ENCODE results near the gene DOK7. TPM values are rescaled to one million over a fixed set of nuclear protein-coding genes. Genes with fewer than 3 reads are reported as not detected.
"Not testable (repeated sequence)": the region's sequence is repeated elsewhere in the genome, so short reads cannot be mapped to it uniquely, and the experiment has no call there.

Gene DOK7
- total RNA-seq, 5 donors from 2014 or later (not counting 1 experiment from before 2014, with no cell fraction given), result 0.22 to 0.58 (median 0.36) TPM; not detected in 2

GRCh38 chr4:3508542-3508941, 45.4 kb downstream of the DOK7 start:
- DNase-seq, result no peak
- POLR2A ChIA-PET, result no interaction called here
- WGBS (ENCODE audit: insufficient coverage), result 86% methylated on average over 10 of the region's 10 CpGs
- Histone ChIP-seq H3K27ac (ENCODE audit: low read length) (no peak overlapping the region), H3K4me1 (ENCODE audit: control insufficient read depth in 1 of 2, extremely low read depth in 1 of 2, insufficient read depth in 2 of 2, low read length in 2 of 2) (no peaks in the 10 kb centered on the region), H3K36me3 (ENCODE audit: control insufficient read depth in 2 of 2, extremely low read depth in 1 of 2, insufficient read depth in 1 of 2, low read length in 1 of 2) (peaks cover 20 to 63% of the 10 kb centered on the region in 2 donors), H3K4me3 (ENCODE audit: control insufficient read depth in 1 of 2, extremely low read depth in 1 of 2, low read length in 1 of 2) (no peak overlapping the region), H3K9me3 (no peaks in the 10 kb centered on the region), H3K27me3 (replicated peaks in 1 of 2; ENCODE audit: control insufficient read depth in 2 of 2, extremely low read depth in 1 of 2, insufficient read depth in 2 of 2, low read length in 1 of 2) (no peaks in the 10 kb centered on the region)
- CTCF ChIA-PET, result no interaction called here
- Mint-ChIP-seq H3K4me1 (peaks cover 2 to 5% (median 4%) of the 10 kb centered on the region in 3 donors), H3K4me3 (no peak overlapping the region), H3K27ac (no peak overlapping the region), H3K9me3 (no peaks in the 10 kb centered on the region), H3K36me3 (peaks cover 66% of the 10 kb centered on the region), H3K27me3 (no peaks in the 10 kb centered on the region)
- ATAC-seq (replicated peaks in 1 of 4), result no peak

GRCh38 chr4:3510481-3510880, 47.4 kb downstream of the DOK7 start:
- no peaks in the 10 kb centered on the region for H3K27me3 Mint-ChIP-seq
- WGBS (ENCODE audit: insufficient coverage), result 89% methylated on average over 15 of the region's 16 CpGs
- Histone ChIP-seq H3K4me1 (ENCODE audit: control insufficient read depth in 1 of 2, extremely low read depth in 1 of 2, insufficient read depth in 2 of 2, low read length in 2 of 2) (no peaks in the 10 kb centered on the region), H3K27ac (ENCODE audit: low read length) (no peak overlapping the region), H3K9me3 (no peaks in the 10 kb centered on the region), H3K27me3 (replicated peaks in 1 of 2; ENCODE audit: control insufficient read depth in 2 of 2, extremely low read depth in 1 of 2, insufficient read depth in 2 of 2, low read length in 1 of 2) (no peaks in the 10 kb centered on the region), H3K36me3 (ENCODE audit: control insufficient read depth in 2 of 2, extremely low read depth in 1 of 2, insufficient read depth in 1 of 2, low read length in 1 of 2) (peaks cover 26 to 72% of the 10 kb centered on the region in 2 donors), H3K4me3 (ENCODE audit: control insufficient read depth in 1 of 2, extremely low read depth in 1 of 2, low read length in 1 of 2) (no peak overlapping the region)
- H3K4me1 Mint-ChIP-seq, result peaks cover 0 to 3% (median 2%) of the 10 kb centered on the region in 3 donors
- peaks cover 69% of the 10 kb centered on the region for H3K36me3 Mint-ChIP-seq
- ATAC-seq (replicated peaks in 1 of 4) (no peak), DNase-seq (no peak)
- ChIA-PET CTCF (no interaction called here), POLR2A (no interaction called here)
- no peak overlapping the region for H3K4me3 Mint-ChIP-seq
- no peak overlapping the region for H3K27ac Mint-ChIP-seq
- no peaks in the 10 kb centered on the region for H3K9me3 Mint-ChIP-seq

DNA sequence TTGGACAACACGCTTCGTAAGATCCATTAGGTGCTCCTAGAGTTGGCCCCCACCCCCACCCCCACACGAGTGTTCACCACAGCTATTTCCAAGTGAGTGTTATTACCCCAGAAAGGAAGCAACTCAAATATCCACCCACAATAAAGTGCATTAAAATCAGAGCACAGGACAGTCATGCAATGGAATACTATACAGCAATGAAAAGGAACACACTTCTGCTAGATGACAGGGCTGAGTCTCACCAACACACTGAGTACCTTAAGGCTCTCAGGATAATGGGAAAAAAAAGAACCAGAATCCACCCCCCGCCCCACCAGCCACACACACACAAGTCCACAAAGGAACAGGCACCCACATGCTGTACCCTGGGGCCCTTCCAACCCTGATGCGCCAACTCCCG, 48.1 kb downstream of the DOK7 start:
- no peaks in the 10 kb centered on the region for H3K9me3 Mint-ChIP-seq
- ATAC-seq (replicated peaks in 1 of 4) (no peak), DNase-seq (no peak)
- Histone ChIP-seq H3K36me3 (ENCODE audit: control insufficient read depth in 2 of 2, extremely low read depth in 1 of 2, insufficient read depth in 1 of 2, low read length in 1 of 2) (peaks cover 26 to 72% of the 10 kb centered on the region in 2 donors), H3K4me1 (ENCODE audit: control insufficient read depth in 1 of 2, extremely low read depth in 1 of 2, insufficient read depth in 2 of 2, low read length in 2 of 2) (no peaks in the 10 kb centered on the region), H3K4me3 (ENCODE audit: control insufficient read depth in 1 of 2, extremely low read depth in 1 of 2, low read length in 1 of 2) (no peak overlapping the region), H3K27ac (ENCODE audit: low read length) (no peak overlapping the region), H3K9me3 (no peaks in the 10 kb centered on the region), H3K27me3 (replicated peaks in 1 of 2; ENCODE audit: control insufficient read depth in 2 of 2, extremely low read depth in 1 of 2, insufficient read depth in 2 of 2, low read length in 1 of 2) (no peaks in the 10 kb centered on the region)
- no peaks in the 10 kb centered on the region for H3K27me3 Mint-ChIP-seq
- H3K4me3 Mint-ChIP-seq, result no peak overlapping the region
- WGBS (ENCODE audit: insufficient coverage), result 100% methylated on average over 2 of the region's 6 CpGs
- ChIA-PET POLR2A (no interaction called here), CTCF (no interaction called here)
- H3K27ac Mint-ChIP-seq, result no peak overlapping the region
- H3K36me3 Mint-ChIP-seq, result peaks cover 76% of the 10 kb centered on the region
- H3K4me1 Mint-ChIP-seq, result peaks cover 0 to 3% (median 2%) of the 10 kb centered on the region in 3 donors

- H3K27me3 Mint-ChIP-seq; H3K4me1 Mint-ChIP-seq; H3K4me1 ChIP-seq (ENCODE audit: control insufficient read depth in 1 of 2, extremely low read depth in 1 of 2, insufficient read depth in 2 of 2, low read length in 2 of 2); DNase-seq; ATAC-seq (replicated peaks in 1 of 4); POLR2A ChIA-PET; H3K27ac Mint-ChIP-seq; H3K4me3 Mint-ChIP-seq; H3K27me3 ChIP-seq (replicated peaks in 1 of 2; ENCODE audit: control insufficient read depth in 2 of 2, extremely low read depth in 1 of 2, insufficient read depth in 2 of 2, low read length in 1 of 2); CTCF ChIA-PET; H3K4me3 ChIP-seq (ENCODE audit: control insufficient read depth in 1 of 2, extremely low read depth in 1 of 2, low read length in 1 of 2); H3K27ac ChIP-seq (ENCODE audit: low read length); H3K9me3 ChIP-seq; H3K9me3 Mint-ChIP-seq: not testable (repeated sequence)
- WGBS (ENCODE audit: insufficient coverage), result 100% methylated on average over 4 of the region's 27 CpGs
- H3K36me3 ChIP-seq (ENCODE audit: control insufficient read depth in 2 of 2, extremely low read depth in 1 of 2, insufficient read depth in 1 of 2, low read length in 1 of 2), result peaks cover 26 to 75% of the 10 kb centered on the region in 2 donors
- H3K36me3 Mint-ChIP-seq, result peaks cover 76% of the 10 kb centered on the region
Observed at GRCh38 chr4:3511601-3512000, 48.5 kb downstream of the DOK7 start.

GRCh38 chr4:3512279-3512678, 49.2 kb downstream of the DOK7 start:
- Mint-ChIP-seq H3K27ac (no peak overlapping the region), H3K4me3 (no peak overlapping the region), H3K27me3 (no peaks in the 10 kb centered on the region), H3K4me1 (peaks cover 0 to 3% (median 2%) of the 10 kb centered on the region in 3 donors), H3K36me3 (peaks cover 71% of the 10 kb centered on the region), H3K9me3 (no peaks in the 10 kb centered on the region)
- Histone ChIP-seq H3K4me1 (ENCODE audit: control insufficient read depth in 1 of 2, extremely low read depth in 1 of 2, insufficient read depth in 2 of 2, low read length in 2 of 2) (no peaks in the 10 kb centered on the region), H3K9me3 (no peaks in the 10 kb centered on the region), H3K27me3 (replicated peaks in 1 of 2; ENCODE audit: control insufficient read depth in 2 of 2, extremely low read depth in 1 of 2, insufficient read depth in 2 of 2, low read length in 1 of 2) (no peaks in the 10 kb centered on the region), H3K36me3 (ENCODE audit: control insufficient read depth in 2 of 2, extremely low read depth in 1 of 2, insufficient read depth in 1 of 2, low read length in 1 of 2) (peaks cover 26 to 80% of the 10 kb centered on the region in 2 donors), H3K4me3 (ENCODE audit: control insufficient read depth in 1 of 2, extremely low read depth in 1 of 2, low read length in 1 of 2) (no peak overlapping the region), H3K27ac (ENCODE audit: low read length) (no peak overlapping the region)
- ATAC-seq (replicated peaks in 1 of 4) (no peak), DNase-seq (no peak)
- WGBS (ENCODE audit: insufficient coverage), result 97% methylated on average over 9 of the region's 13 CpGs
- POLR2A ChIA-PET, result no interaction called here
- CTCF ChIA-PET, result no interaction called here

- no peak overlapping the region for H3K27ac Mint-ChIP-seq
- ATAC-seq (replicated peaks in 1 of 4) (no peak), DNase-seq (no peak)
- Histone ChIP-seq H3K27ac (ENCODE audit: low read length) (no peak overlapping the region), H3K9me3 (no peaks in the 10 kb centered on the region), H3K36me3 (ENCODE audit: control insufficient read depth in 2 of 2, extremely low read depth in 1 of 2, insufficient read depth in 1 of 2, low read length in 1 of 2) (peaks cover 25 to 84% of the 10 kb centered on the region in 2 donors), H3K27me3 (replicated peaks in 1 of 2; ENCODE audit: control insufficient read depth in 2 of 2, extremely low read depth in 1 of 2, insufficient read depth in 2 of 2, low read length in 1 of 2) (no peaks in the 10 kb centered on the region), H3K4me3 (ENCODE audit: control insufficient read depth in 1 of 2, extremely low read depth in 1 of 2, low read length in 1 of 2) (no peak overlapping the region), H3K4me1 (ENCODE audit: control insufficient read depth in 1 of 2, extremely low read depth in 1 of 2, insufficient read depth in 2 of 2, low read length in 2 of 2) (no peaks in the 10 kb centered on the region)
- H3K4me1 Mint-ChIP-seq, result peaks cover 0 to under 1% (median 0%) of the 10 kb centered on the region in 3 donors
- H3K4me3 Mint-ChIP-seq, result no peak overlapping the region
- ChIA-PET CTCF (no interaction called here), POLR2A (no interaction called here)
- H3K36me3 Mint-ChIP-seq, result peaks cover 69% of the 10 kb centered on the region
- no peaks in the 10 kb centered on the region for H3K9me3 Mint-ChIP-seq
- 96% methylated on average over 22 of the region's 22 CpGs for WGBS (ENCODE audit: insufficient coverage)
- no peaks in the 10 kb centered on the region for H3K27me3 Mint-ChIP-seq
Observed at GRCh38 chr4:3512719-3513118, 49.6 kb downstream of the DOK7 start.

DNA sequence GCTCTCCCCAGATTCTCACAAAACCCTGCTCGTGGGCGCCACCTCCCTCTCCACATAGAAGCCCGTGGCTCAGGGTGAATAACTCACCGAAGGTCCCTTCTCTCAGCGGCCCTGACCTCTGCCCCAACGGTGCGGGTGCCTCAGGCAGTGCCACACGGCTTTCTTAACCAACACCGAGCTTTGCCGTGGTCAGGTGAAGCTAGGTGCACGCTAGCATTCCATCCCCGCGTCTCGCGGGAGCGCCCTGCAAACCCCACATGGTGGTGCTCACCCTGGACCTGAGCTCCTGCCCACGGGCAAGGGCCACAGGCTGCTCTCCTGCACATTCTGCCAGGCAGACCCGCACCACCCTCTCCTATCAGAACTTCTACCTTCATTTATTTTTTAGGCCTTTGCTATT, 50.7 kb downstream of the DOK7 start:
- ChIA-PET POLR2A (no interaction called here), CTCF (no interaction called here)
- DNase-seq, result no peak
- no peak overlapping the region for H3K27ac Mint-ChIP-seq
- 95% methylated on average over 17 of the region's 18 CpGs for WGBS (ENCODE audit: insufficient coverage)
- no peaks in the 10 kb centered on the region for H3K4me1 ChIP-seq (ENCODE audit: control insufficient read depth in 1 of 2, extremely low read depth in 1 of 2, insufficient read depth in 2 of 2, low read length in 2 of 2)
- no peak overlapping the region for H3K27ac ChIP-seq (ENCODE audit: low read length)
- no peaks in the 10 kb centered on the region for H3K4me1 Mint-ChIP-seq
- no peaks in the 10 kb centered on the region for H3K27me3 ChIP-seq (replicated peaks in 1 of 2; ENCODE audit: control insufficient read depth in 2 of 2, extremely low read depth in 1 of 2, insufficient read depth in 2 of 2, low read length in 1 of 2)
- H3K36me3 Mint-ChIP-seq, result peaks cover 61% of the 10 kb centered on the region
- H3K4me3 ChIP-seq (ENCODE audit: control insufficient read depth in 1 of 2, extremely low read depth in 1 of 2, low read length in 1 of 2), result no peak overlapping the region
- H3K9me3 Mint-ChIP-seq, result no peaks in the 10 kb centered on the region
- H3K9me3 ChIP-seq, result no peaks in the 10 kb centered on the region
- peak in 1 of 4 experiments; percentile 10 for ATAC-seq (replicated peaks in 1 of 4)
- no peak overlapping the region for H3K4me3 Mint-ChIP-seq
- H3K27me3 Mint-ChIP-seq, result no peaks in the 10 kb centered on the region
- H3K36me3 ChIP-seq (ENCODE audit: control insufficient read depth in 2 of 2, extremely low read depth in 1 of 2, insufficient read depth in 1 of 2, low read length in 1 of 2), result peaks cover 23 to 85% of the 10 kb centered on the region in 2 donors

Data from T-cell (primary cell).